GM21447 (cell line): ENCODE data around the gene RCC2.

Source experiments
- ATAC-seq: cut with Tn5 transposase; IDR thresholded peaks from one replicate; pipeline ENCODE4 v1.9.1; 2021; ENCODE audit not compliant: unreplicated experiment

RCC2 gene

GRCh38 chr1:17381161-17381560 lies 58.3 kb downstream of the RCC2 start:
- ATAC-seq: no peak

- ATAC-seq: no peak
Observed at GRCh38 chr1:17377325-17377953, 62.0 kb downstream of the RCC2 start.

- no peak for ATAC-seq
Observed at GRCh38 chr1:17375651-17376050, 63.8 kb downstream of the RCC2 start.

- no peak for ATAC-seq
Observed at GRCh38 chr1:17372955-17373354, 66.5 kb downstream of the RCC2 start.

- ATAC-seq: no peak
Observed at GRCh38 chr1:17371896-17372295, 67.6 kb downstream of the RCC2 start, which contains the start of gene PADI6. TSS of gene PADI6 (plus strand) at chr1:17372196. CDS start at chr1:17372246, 50 bp downstream.

- ATAC-seq: no peak
Observed at GRCh38 chr1:17370618-17371017, 68.9 kb downstream of the RCC2 start.

- no peak for ATAC-seq
Observed at GRCh38 chr1:17369466-17369865, 70.0 kb downstream of the RCC2 start.

GRCh38 chr1:17365293-17365692 lies 74.2 kb downstream of the RCC2 start:
- no peak for ATAC-seq

GRCh38 chr1:17363771-17364170 lies 75.7 kb downstream of the RCC2 start:
- no peak for ATAC-seq

GRCh38 chr1:17363351-17363750 lies 76.1 kb downstream of the RCC2 start:
- ATAC-seq: no peak

GRCh38 chr1:17361687-17362086 lies 77.8 kb downstream of the RCC2 start:
- ATAC-seq: no peak

- no peak for ATAC-seq
Observed at GRCh38 chr1:17360272-17360956, 79.1 kb downstream of the RCC2 start.

- no peak for ATAC-seq
Observed at GRCh38 chr1:17359808-17360207, 79.7 kb downstream of the RCC2 start.

GRCh38 chr1:17359031-17359430 lies 80.4 kb downstream of the RCC2 start:
- ATAC-seq: no peak

GRCh38 chr1:17358557-17358956 lies 80.9 kb downstream of the RCC2 start:
- ATAC-seq: no peak
